Endothelial cell of umbilical vein (primary cell): ENCODE results near the gene RAB8B. TPM values are rescaled to one million over a fixed set of nuclear protein-coding genes. Genes with fewer than 3 reads are reported as not detected.

Experiments used
- BruUV-seq: library from RNA; stranded (reverse); fragments of 400-500 nt; replicated peaks from 2 replicates; lab custom pipeline; 2021; lab: Mats Ljungman, UMichigan
- CTCF ChIA-PET: fragments of 300-600, 350-600 bp; sonication (Branson Sonifier 250); formaldehyde crosslinking; loops from one replicate; lab custom pipeline; 2021; ENCODE audit warnings: antibody characterized with exemption, inconsistent platforms; lab: Charles Lee
- POLR2A ChIA-PET: fragments of 300-600, 350-600 bp; sonication (Branson Sonifier 250); formaldehyde crosslinking; loops from one replicate; lab custom pipeline; 2021; ENCODE audit warnings: antibody characterized with exemption, inconsistent platforms; lab: Charles Lee
- DNase-seq: peaks from one replicate; pipeline ENCODE4 v3.0.0-alpha.2; 2011; ENCODE audit warnings: low read depth, low spot score
- FAIRE-seq: peaks from 2 replicates; lab custom pipeline; 2011; peaks lifted over from hg19 to GRCh38; lab: Jason Lieb, UNC
- H2AFZ ChIP-seq: 2 replicates; pipeline ENCODE4 v1.6.0; 2012; ENCODE audit warnings: low read depth, low read length, control low read depth, inconsistent platforms
- H3K27ac ChIP-seq: 2 replicates; pipeline ENCODE4 v1.5.1; 2011; ENCODE audit warnings: low read depth, mild to moderate bottlenecking, control low read depth, low read length, moderate library complexity; ENCODE audit not compliant: insufficient read depth
- H3K27me3 ChIP-seq, 2 experiments: 2 replicates each; pipeline versions ENCODE4 v1.6.0 to v1.6.1; 2011; ENCODE audit warnings: low read length in 2 of 2, mixed read lengths in 1 of 2; ENCODE audit not compliant: control insufficient read depth in 2 of 2, insufficient read depth in 2 of 2
- H3K36me3 ChIP-seq, 2 experiments: 2 replicates in 1 of 2; 3 replicates in 1 of 2; pipeline ENCODE4 v1.5.1; 2011; ENCODE audit warnings: low read length in 2 of 2, mild to moderate bottlenecking in 1 of 2, moderate library complexity in 1 of 2; ENCODE audit not compliant: control insufficient read depth in 2 of 2, insufficient read depth in 2 of 2; ENCODE audit errors: extremely low read depth in 1 of 2
- H3K4me1 ChIP-seq: 3 replicates; pipeline ENCODE4 v1.5.1; 2011; ENCODE audit warnings: mild to moderate bottlenecking, low read length; ENCODE audit not compliant: control insufficient read depth, insufficient read depth; ENCODE audit errors: extremely low read depth
- H3K4me2 ChIP-seq: 2 replicates; pipeline ENCODE4 v1.6.1; 2011; ENCODE audit warnings: low read length, control low read depth, mixed read lengths; ENCODE audit not compliant: insufficient read depth
- H3K4me3 ChIP-seq, 3 experiments: fragments of 200-600 bp in 1 of 3; sonication (generic), shearing (Covaris generic) in 1 of 3; replicated peaks in 1 of 3; 2 replicates each; pipeline ENCODE4 v1.5.1; 2011 to 2016; ENCODE audit warnings: control low read depth in 3 of 3, low read length in 3 of 3, mild to moderate bottlenecking in 2 of 3, inconsistent platforms in 1 of 3, low read depth in 1 of 3, moderate library complexity in 1 of 3; ENCODE audit not compliant: insufficient read depth in 1 of 3
- H3K79me2 ChIP-seq: 2 replicates; pipeline ENCODE4 v1.6.0; 2012; ENCODE audit warnings: low read length, inconsistent platforms; ENCODE audit not compliant: control insufficient read depth, insufficient read depth
- H3K9ac ChIP-seq: replicated peaks from 2 replicates; pipeline ENCODE3; 2011; ENCODE audit warnings: low read length, control low read depth; ENCODE audit not compliant: insufficient read depth; ENCODE audit errors: extremely low read depth
- H3K9me1 ChIP-seq: replicated peaks from 3 replicates; pipeline ENCODE4 v1.6.0; 2011; ENCODE audit warnings: mild to moderate bottlenecking, low read length; ENCODE audit not compliant: control insufficient read depth, insufficient read depth; ENCODE audit errors: extremely low read depth
- H3K9me3 ChIP-seq: replicated peaks from 2 replicates; pipeline ENCODE4 v1.5.1; 2012; ENCODE audit warnings: low read length, inconsistent platforms; ENCODE audit not compliant: control insufficient read depth, insufficient read depth
- H4K20me1 ChIP-seq: replicated peaks from 2 replicates; pipeline ENCODE3; 2011; ENCODE audit warnings: mild to moderate bottlenecking, low read length; ENCODE audit not compliant: control insufficient read depth, insufficient read depth; ENCODE audit errors: extremely low read depth
- EZH2 ChIP-seq: IDR thresholded peaks from 2 replicates; pipeline ENCODE4 v1.6.1; 2012; ENCODE audit warnings: borderline replicate concordance, low read depth, mild to moderate bottlenecking, moderate library complexity, low read length, inconsistent platforms; ENCODE audit not compliant: severe bottlenecking
- FOS ChIP-seq: IDR thresholded peaks from 2 replicates; pipeline ENCODE4 v1.6.1; 2011; ENCODE audit warnings: mild to moderate bottlenecking, low read length, moderate library complexity, borderline replicate concordance; ENCODE audit not compliant: insufficient read depth
- GATA2 ChIP-seq: IDR thresholded peaks from 2 replicates; pipeline ENCODE4 v1.7.0; 2011; ENCODE audit warnings: low read depth, mild to moderate bottlenecking, moderate library complexity, mixed read lengths, low read length; ENCODE audit not compliant: insufficient read length, insufficient read depth
- JUN ChIP-seq: IDR thresholded peaks from 2 replicates; pipeline ENCODE4 v1.6.1; 2011; ENCODE audit warnings: borderline replicate concordance, low read depth; ENCODE audit not compliant: insufficient read length, insufficient read depth
- MYC ChIP-seq: IDR thresholded peaks from one replicate; pipeline ENCODE4 v1.6.1; 2011; ENCODE audit warnings: mild to moderate bottlenecking, low read depth, low read length
- POLR2A ChIP-seq: IDR thresholded peaks from 2 replicates; pipeline ENCODE4 v1.6.1; 2012; ENCODE audit warnings: low read depth, mild to moderate bottlenecking, control low read depth, low read length
- POLR2AphosphoS5 ChIP-seq: IDR thresholded peaks from 2 replicates; pipeline ENCODE4 v1.6.1; 2012; ENCODE audit warnings: low read depth, mild to moderate bottlenecking, control low read depth, low read length, moderate library complexity; ENCODE audit not compliant: insufficient read depth
- dilution Hi-C: fragments of 300-500 bp; cut with MboI; formaldehyde crosslinking; loops from one replicate; pipeline ENCODE4 v1.15.0; 2019; ENCODE audit warnings: low sequenced_read_pairs; ENCODE audit not compliant: extremely low pct_ligation_motif_present
- intact Hi-C: fragments of 100-400 bp; cut with micrococcal nuclease; formaldehyde crosslinking; loops from one replicate; pipeline ENCODE4 v1.10.0; 2022
- polyA plus RNA-seq, 4 experiments: library from polyadenylated mRNA; depleted of rRNA in 3 of 4; stranded (reverse) in 3 of 4; unstranded in 1 of 4; fragments of >200 nt; gene quantifications; 2 replicates each; pipeline versions ENCODE4 v1.2.1 to v1.2.3, GENCODE V29; 2011 to 2012; ENCODE audit warnings: missing spikeins in 1 of 4
- total RNA-seq: library from RNA; stranded (reverse); gene quantifications from 2 replicates; pipeline ENCODE4 v1.2.3, GENCODE V29; 2021
- TF ChIP-seq, protein P1 (sequence below), 2 donors: IDR thresholded peaks; 1 replicate in 1 of 2; 2 replicates in 1 of 2; pipeline ENCODE4 v1.5.1; 2011; ENCODE audit warnings: low read length in 2 of 2, mild to moderate bottlenecking in 2 of 2, moderate library complexity in 2 of 2, control low read depth in 1 of 2, inconsistent platforms in 1 of 2, low read depth in 1 of 2; ENCODE audit not compliant: insufficient read depth in 1 of 2; ENCODE audit errors: extremely low read depth in 1 of 2
- TF ChIP-seq, protein P2 (sequence below): IDR thresholded peaks from 2 replicates; pipeline ENCODE4 v1.6.1; 2011; ENCODE audit not compliant: insufficient read depth, insufficient read length

RAB8B gene
- total and polyA plus RNA-seq, 2 donors (not counting 3 experiments of a cell fraction or from before 2014, with no cell fraction given): 10.4 to 52.5 TPM

DNA sequence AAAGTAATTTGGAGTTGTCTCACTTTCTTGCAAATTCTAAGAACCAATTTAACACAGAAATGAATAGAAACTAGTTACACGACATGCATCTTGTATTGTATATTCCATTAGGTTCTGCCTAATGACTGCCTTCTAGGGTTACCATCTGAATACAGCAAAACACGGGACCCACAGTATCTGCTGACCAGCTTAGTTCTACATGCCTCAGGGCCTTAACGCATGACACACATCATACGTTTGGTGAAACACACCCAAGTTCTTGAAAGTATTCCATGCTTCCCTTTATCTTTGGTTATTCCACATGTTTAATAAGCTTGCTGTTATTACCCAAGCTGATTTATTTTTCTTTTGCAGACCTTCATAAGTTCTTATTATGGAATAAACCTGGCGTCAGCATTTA, 115.9 kb downstream of the RAB8B start:
- dilution Hi-C loops: no loop called here
- no TSS peak for BruUV-seq
- intact Hi-C loops: no loop called here
- FAIRE-seq (no peak), DNase-seq (no peak)
- POLR2A ChIA-PET: no interaction called here
- no peaks in the 10 kb centered on the region for H3K27me3 ChIP-seq
- no peak overlapping the region for H3K4me2 ChIP-seq
- H3K36me3 ChIP-seq: peaks cover 0 to 6% of the 10 kb centered on the region in 2 experiments
- H3K9me1 ChIP-seq: no peaks in the 10 kb centered on the region
- TF ChIP-seq MYC (no peak), POLR2AphosphoS5 (no peak), JUN (no peak), EZH2 (no peak), FOS (no peak), POLR2A (no peak), GATA2 (no peak)
- TF ChIP-seq, protein P1, sequence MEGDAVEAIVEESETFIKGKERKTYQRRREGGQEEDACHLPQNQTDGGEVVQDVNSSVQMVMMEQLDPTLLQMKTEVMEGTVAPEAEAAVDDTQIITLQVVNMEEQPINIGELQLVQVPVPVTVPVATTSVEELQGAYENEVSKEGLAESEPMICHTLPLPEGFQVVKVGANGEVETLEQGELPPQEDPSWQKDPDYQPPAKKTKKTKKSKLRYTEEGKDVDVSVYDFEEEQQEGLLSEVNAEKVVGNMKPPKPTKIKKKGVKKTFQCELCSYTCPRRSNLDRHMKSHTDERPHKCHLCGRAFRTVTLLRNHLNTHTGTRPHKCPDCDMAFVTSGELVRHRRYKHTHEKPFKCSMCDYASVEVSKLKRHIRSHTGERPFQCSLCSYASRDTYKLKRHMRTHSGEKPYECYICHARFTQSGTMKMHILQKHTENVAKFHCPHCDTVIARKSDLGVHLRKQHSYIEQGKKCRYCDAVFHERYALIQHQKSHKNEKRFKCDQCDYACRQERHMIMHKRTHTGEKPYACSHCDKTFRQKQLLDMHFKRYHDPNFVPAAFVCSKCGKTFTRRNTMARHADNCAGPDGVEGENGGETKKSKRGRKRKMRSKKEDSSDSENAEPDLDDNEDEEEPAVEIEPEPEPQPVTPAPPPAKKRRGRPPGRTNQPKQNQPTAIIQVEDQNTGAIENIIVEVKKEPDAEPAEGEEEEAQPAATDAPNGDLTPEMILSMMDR (IDR thresholded peaks at IDR 0.05; ENCODE audit: extremely low read depth in 1 of 2, insufficient read depth in 1 of 2, low read depth in 1 of 2, low read length in 2 of 2): no peak
- TF ChIP-seq, protein P2, sequence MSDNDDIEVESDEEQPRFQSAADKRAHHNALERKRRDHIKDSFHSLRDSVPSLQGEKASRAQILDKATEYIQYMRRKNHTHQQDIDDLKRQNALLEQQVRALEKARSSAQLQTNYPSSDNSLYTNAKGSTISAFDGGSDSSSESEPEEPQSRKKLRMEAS: no peak
- H4K20me1 ChIP-seq: no peaks in the 10 kb centered on the region
- CTCF ChIA-PET: no interaction called here
- no peaks in the 10 kb centered on the region for H3K79me2 ChIP-seq
- no peak overlapping the region for H2AFZ ChIP-seq
- no peak overlapping the region for H3K9ac ChIP-seq
- H3K4me3 ChIP-seq: no peak overlapping the region
- H3K4me1 ChIP-seq: peaks cover 15% of the 10 kb centered on the region
- no peaks in the 10 kb centered on the region for H3K9me3 ChIP-seq
- H3K27ac ChIP-seq: no peak overlapping the region
